Measurements from ENCODE around the gene TRIB2. TPM values are rescaled to one million over a fixed set of nuclear protein-coding genes. Genes with fewer than 3 reads are reported as not detected.

TRIB2 gene
- total RNA-seq, 4 donors from 2014 or later = 29.7 to 61.3 (median 40.6) TPM

DNA sequence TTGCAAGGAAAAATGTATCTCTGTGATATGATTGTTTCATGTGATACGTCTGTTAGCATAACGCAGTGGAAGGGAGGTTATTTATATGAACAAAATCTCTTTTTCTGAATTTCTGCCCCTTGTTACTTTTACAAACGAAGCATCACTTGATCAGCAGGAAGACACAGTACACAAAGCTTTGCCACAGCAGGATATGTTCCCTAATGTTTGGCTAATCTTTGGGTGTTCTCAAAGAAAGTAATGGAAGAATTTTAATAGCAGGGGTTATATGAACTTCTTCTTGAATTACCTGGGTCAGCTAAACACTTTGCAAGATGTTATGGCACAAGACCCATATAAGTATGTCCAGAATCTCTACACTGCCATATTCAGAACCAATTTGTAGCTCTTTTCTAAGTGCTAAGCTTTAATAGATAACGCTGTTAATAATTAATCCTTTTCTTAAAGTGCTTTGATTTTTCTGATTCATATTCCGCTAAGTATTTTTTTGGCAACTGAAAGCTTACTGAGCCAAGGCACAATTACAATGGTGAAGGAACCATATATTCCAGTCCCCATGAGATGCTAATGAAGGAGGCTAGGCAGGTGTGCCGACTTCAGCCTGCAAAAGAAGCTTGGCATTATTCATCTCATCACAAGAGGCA lies 33.2 kb upstream of the TRIB2 start:
- no peak for TF ChIP-seq POLR2A (IDR thresholded peaks at IDR 0.05)
- H3K4me1 ChIP-seq = peaks cover 10% of the 10 kb centered on the region
- DNase-seq (ENCODE audit: low spot score in 2 of 2) = no peak
- no peaks in the 10 kb centered on the region for H3K9me3 ChIP-seq
- WGBS = 90% methylated on average over 6 of the region's 6 CpGs
- no peak overlapping the region for H3K27ac ChIP-seq
- peaks cover 2% of the 10 kb centered on the region for H3K27me3 ChIP-seq
- no peaks in the 10 kb centered on the region for H3K36me3 ChIP-seq
- H3K4me3 ChIP-seq = no peak overlapping the region

DNA sequence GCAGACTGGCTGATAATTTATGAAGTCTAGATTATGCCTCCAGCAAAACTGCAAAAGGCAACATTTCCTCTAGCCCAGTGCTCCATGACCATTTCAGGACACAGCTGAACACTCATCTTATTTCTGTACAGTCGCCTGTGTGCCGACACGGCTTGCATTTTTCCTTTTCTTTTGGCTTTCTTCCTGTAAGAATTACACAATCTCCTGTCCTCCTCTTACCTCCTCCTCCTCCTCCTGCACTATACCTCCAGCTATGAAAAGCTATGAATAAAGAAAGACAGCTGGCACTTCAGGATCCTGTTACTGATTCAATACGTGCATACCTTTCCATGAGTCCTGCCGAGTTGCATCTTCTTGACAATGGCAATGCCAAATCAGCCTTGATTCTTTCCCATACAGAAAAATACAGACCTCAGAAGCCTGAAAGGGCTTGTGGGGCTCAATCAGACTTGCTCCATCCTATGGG lies 32.2 kb upstream of the TRIB2 start:
- WGBS = 36% methylated on average over 5 of the region's 5 CpGs
- Histone ChIP-seq H3K27me3 (peaks cover 2% of the 10 kb centered on the region), H3K9me3 (no peaks in the 10 kb centered on the region), H3K4me3 (no peak overlapping the region), H3K4me1 (peaks cover 10% of the 10 kb centered on the region), H3K27ac (no peak overlapping the region), H3K36me3 (no peaks in the 10 kb centered on the region)
- DNase-seq (ENCODE audit: low spot score in 2 of 2) = no peak
- no peak for TF ChIP-seq POLR2AphosphoS5 (IDR thresholded peaks at IDR 0.05)
- no peak for TF ChIP-seq POLR2A (IDR thresholded peaks at IDR 0.05)
- TF ChIP-seq EP300 (IDR thresholded peaks at IDR 0.05) = no peak
- no peak for TF ChIP-seq CTCF (IDR thresholded peaks at IDR 0.05)

GRCh38 chr2:12685145-12685544 lies 31.6 kb upstream of the TRIB2 start:
- Histone ChIP-seq H3K27me3 (no peaks in the 10 kb centered on the region), H3K4me1 (peaks cover 10% of the 10 kb centered on the region), H3K4me3 (no peak overlapping the region), H3K36me3 (no peaks in the 10 kb centered on the region), H3K9me3 (no peaks in the 10 kb centered on the region), H3K27ac (no peak overlapping the region)
- WGBS = 80% methylated on average over 3 of the region's 3 CpGs
- TF ChIP-seq POLR2AphosphoS5 (IDR thresholded peaks at IDR 0.05) = no peak
- TF ChIP-seq CTCF (IDR thresholded peaks at IDR 0.05) = no peak
- TF ChIP-seq EP300 (IDR thresholded peaks at IDR 0.05) = no peak
- TF ChIP-seq POLR2A (IDR thresholded peaks at IDR 0.05) = no peak
- no peak for DNase-seq (ENCODE audit: low spot score in 2 of 2)

DNA sequence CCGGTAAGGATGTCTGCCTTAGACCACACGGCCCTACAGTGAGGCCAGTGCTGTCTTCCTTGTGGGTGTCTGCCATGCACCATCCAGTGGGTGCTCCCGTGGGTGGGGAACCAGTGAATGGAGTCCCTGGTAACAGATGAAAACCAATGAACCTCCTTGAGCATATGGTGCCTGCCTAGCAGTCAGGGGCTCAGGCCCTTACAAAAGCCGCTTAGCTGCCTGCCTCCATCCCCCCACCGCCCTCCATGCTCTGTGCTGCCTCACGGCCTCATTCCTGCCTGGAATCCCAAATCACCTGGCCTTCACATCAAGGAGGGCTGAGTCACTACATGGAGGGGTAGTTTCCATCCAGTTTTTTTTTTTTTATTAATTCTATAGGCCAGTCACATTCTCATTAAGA lies 30.8 kb upstream of the TRIB2 start:
- no peak overlapping the region for H3K4me3 ChIP-seq
- DNase-seq (ENCODE audit: low spot score in 2 of 2) = no peak
- 85% methylated on average over 5 of the region's 6 CpGs for WGBS
- H3K27me3 ChIP-seq = no peaks in the 10 kb centered on the region
- peaks cover 10% of the 10 kb centered on the region for H3K4me1 ChIP-seq
- TF ChIP-seq CTCF (IDR thresholded peaks at IDR 0.05) (no peak), POLR2A (IDR thresholded peaks at IDR 0.05) (no peak), POLR2AphosphoS5 (IDR thresholded peaks at IDR 0.05) (no peak), EP300 (IDR thresholded peaks at IDR 0.05) (no peak)
- no peaks in the 10 kb centered on the region for H3K36me3 ChIP-seq
- H3K27ac ChIP-seq = no peak overlapping the region
- H3K9me3 ChIP-seq = no peaks in the 10 kb centered on the region

DNA sequence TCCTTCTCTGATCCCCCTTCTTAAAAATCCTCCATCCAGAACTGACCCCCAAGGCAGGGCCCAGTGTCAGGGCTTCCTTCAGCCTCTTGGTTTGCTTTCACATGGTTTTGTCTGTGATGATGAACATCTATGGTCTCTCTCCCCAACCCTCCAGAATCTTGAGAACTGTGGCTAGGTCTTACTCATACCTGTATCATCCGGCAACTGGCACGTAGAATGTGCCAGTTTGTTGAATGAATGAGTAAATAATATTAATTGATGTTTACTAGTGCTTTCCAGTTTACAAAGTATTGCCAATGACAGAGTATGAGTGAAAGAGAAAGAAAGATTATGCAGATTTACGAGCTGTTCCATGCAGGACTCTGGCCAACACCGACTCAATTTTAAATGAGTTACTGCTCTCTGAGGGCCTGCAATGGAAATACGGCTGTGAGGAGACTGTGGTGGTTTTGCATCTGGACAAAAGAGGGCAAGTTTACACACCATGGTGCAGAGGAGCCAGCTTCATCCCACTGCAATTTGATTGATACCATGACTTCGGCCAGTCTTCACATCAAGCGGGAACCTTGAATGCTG lies 29.9 kb upstream of the TRIB2 start:
- 65% methylated on average over 7 of the region's 7 CpGs for WGBS
- DNase-seq (ENCODE audit: low spot score in 2 of 2) = no peak
- no peaks in the 10 kb centered on the region for H3K36me3 ChIP-seq
- peaks cover 10% of the 10 kb centered on the region for H3K4me1 ChIP-seq
- H3K4me3 ChIP-seq = no peak overlapping the region
- H3K27me3 ChIP-seq = no peaks in the 10 kb centered on the region
- TF ChIP-seq POLR2A (IDR thresholded peaks at IDR 0.05) = no peak
- TF ChIP-seq CTCF (IDR thresholded peaks at IDR 0.05) = no peak
- no peak for TF ChIP-seq POLR2AphosphoS5 (IDR thresholded peaks at IDR 0.05)
- no peak for TF ChIP-seq EP300 (IDR thresholded peaks at IDR 0.05)
- H3K27ac ChIP-seq = no peak overlapping the region
- no peaks in the 10 kb centered on the region for H3K9me3 ChIP-seq
